HepG2 (cell line): ENCODE data around the gene CAT. TPM values are rescaled to one million over a fixed set of nuclear protein-coding genes. Genes with fewer than 3 reads are reported as not detected.

Experiments used
- ATAD3A ChIP-seq: sonication (generic); formaldehyde crosslinking; IDR thresholded peaks from 2 replicates; pipeline ENCODE4 v1.4.0; 2020; ENCODE audit warnings: missing genetic modification reagents
- KDM1A ChIP-seq: IDR thresholded peaks from 2 replicates; pipeline ENCODE4 v1.6.1; 2016; ENCODE audit warnings: missing compliant biosample characterization
- KDM5A ChIP-seq: fragments of 200-600 bp; sonication (generic); IDR thresholded peaks from 2 replicates; pipeline ENCODE4 v1.7.0; 2018; ENCODE audit warnings: antibody characterized with exemption, mild to moderate bottlenecking, low read length, borderline replicate concordance
- KLF12 ChIP-seq: sonication (generic); formaldehyde crosslinking; IDR thresholded peaks from 2 replicates; pipeline ENCODE4 v1.4.0; 2020; ENCODE audit warnings: missing genetic modification reagents, borderline replicate concordance
- MBNL3 ChIP-seq: fragments of 250-450 bp; sonication (Bioruptor Pico); conservative IDR thresholded peaks from 2 replicates; pipeline ENCODE4 v1.8.0; 2022; ENCODE audit warnings: mild to moderate bottlenecking, inconsistent platforms
- NFKBIZ ChIP-seq: IDR thresholded peaks from 2 replicates; pipeline ENCODE4 v1.6.1; 2018; ENCODE audit warnings: missing genetic modification reagents, missing compliant biosample characterization
- NFRKB ChIP-seq: fragments of 450-650 bp; IDR thresholded peaks from 2 replicates; pipeline ENCODE4 v1.6.1; 2017
- NR1H2 ChIP-seq: sonication (generic); formaldehyde crosslinking; IDR thresholded peaks from 2 replicates; pipeline ENCODE4 v1.8.1; 2022; ENCODE audit warnings: low read depth, missing genetic modification reagents, borderline replicate concordance
- SNRNP70 ChIP-seq: fragments of 200-400 bp; formaldehyde crosslinking; IDR thresholded peaks from 2 replicates; pipeline ENCODE4 v1.6.1; 2017; ENCODE audit warnings: mild to moderate bottlenecking, low read depth, low read length, moderate library complexity
- TAF1 ChIP-seq: sonication (generic); formaldehyde crosslinking; IDR thresholded peaks from 2 replicates; pipeline ENCODE4 v1.4.0; 2020; ENCODE audit warnings: missing genetic modification reagents
- ZNF18 ChIP-seq: sonication (generic); formaldehyde crosslinking; IDR thresholded peaks from 2 replicates; pipeline ENCODE4 v1.8.0; 2022; ENCODE audit warnings: mild to moderate bottlenecking, missing genetic modification reagents; ENCODE audit not compliant: insufficient replicate concordance
- ZNF333 ChIP-seq: sonication (generic); formaldehyde crosslinking; IDR thresholded peaks from 2 replicates; pipeline ENCODE4 v1.4.0; 2020; ENCODE audit warnings: mild to moderate bottlenecking, missing genetic modification reagents, borderline replicate concordance
- ZNF646 ChIP-seq: sonication (generic); formaldehyde crosslinking; IDR thresholded peaks from 2 replicates; pipeline ENCODE4 v1.9.0; 2021; ENCODE audit warnings: mild to moderate bottlenecking, missing genetic modification reagents
- ZNF703 ChIP-seq: sonication (generic); formaldehyde crosslinking; IDR thresholded peaks from 2 replicates; pipeline ENCODE4 v1.5.1; 2020; ENCODE audit warnings: missing genetic modification reagents, mild to moderate bottlenecking, moderate library complexity, borderline replicate concordance
- ZNF878 ChIP-seq: sonication (generic); formaldehyde crosslinking; IDR thresholded peaks from 2 replicates; pipeline ENCODE4 v1.8.1; 2023; ENCODE audit warnings: mild to moderate bottlenecking, missing genetic modification reagents, moderate library complexity
- ZSCAN5A ChIP-seq: sonication (generic); formaldehyde crosslinking; IDR thresholded peaks from 2 replicates; pipeline ENCODE4 v1.8.0; 2022; ENCODE audit warnings: mild to moderate bottlenecking, missing genetic modification reagents, borderline replicate concordance
- ZUFSP ChIP-seq: sonication (generic); formaldehyde crosslinking; IDR thresholded peaks from 2 replicates; pipeline ENCODE4 v1.9.0; 2021; ENCODE audit warnings: missing genetic modification reagents, mild to moderate bottlenecking, borderline replicate concordance
- polyA plus RNA-seq, 8 experiments: library from polyadenylated mRNA; depleted of rRNA in 3 of 8; stranded (reverse) in 7 of 8; unstranded in 1 of 8; fragments of >200 nt; fragmentation: Illumina TruSeq in 4 of 8; extraction: Trizol in 4 of 8; gene quantifications; 2 replicates each; pipeline versions ENCODE4 v1.2.1 to v1.2.3, GENCODE V29; 2011 to 2016; ENCODE audit warnings: low read depth in 4 of 8, missing spikeins in 1 of 8, mixed read lengths in 1 of 8; ENCODE audit not compliant: insufficient read depth in 1 of 8
- total RNA-seq, 5 experiments: library from RNA; depleted of rRNA; stranded (reverse); fragments of >200 nt; fragmentation: Illumina TruSeq; extraction: Trizol; gene quantifications; 2 replicates each; pipeline ENCODE4 v1.2.3, GENCODE V29; 2016; ENCODE audit warnings: low read depth in 1 of 5

CAT gene
- total and polyA plus RNA-seq, 2 of the 13 experiments (the other 11 are each of a cell fraction or from before 2014, with no cell fraction given): 107 to 136 TPM

- TF ChIP-seq KLF12 (CRISPR knock-in tag): peak; percentile 47; the same call in 1 of the 2 replicates
- no peak for TF ChIP-seq NR1H2 (CRISPR knock-in tag)
- 0 out of 2 replicates have a peak, but pooled peaks have one; percentile 76 for TF ChIP-seq NFKBIZ (CRISPR knock-in tag)
- TF ChIP-seq KDM1A (CRISPR knock-in tag): no peak
- no peak for TF ChIP-seq ZNF646 (CRISPR knock-in tag)
- TF ChIP-seq ZNF18 (CRISPR knock-in tag): no peak
- no peak for TF ChIP-seq ZNF703 (CRISPR knock-in tag)
- no peak for TF ChIP-seq MBNL3 (CRISPR knock-in tag)
- no peak for TF ChIP-seq NFRKB
- no peak for TF ChIP-seq ZSCAN5A (CRISPR knock-in tag)
- TF ChIP-seq ZNF333 (CRISPR knock-in tag): 0 out of 2 replicates have a peak, but pooled peaks have one; percentile 49
- no peak for TF ChIP-seq ATAD3A
- TF ChIP-seq ZNF878 (CRISPR knock-in tag): no peak
- TF ChIP-seq SNRNP70: no peak
- TF ChIP-seq KDM5A: peak; percentile 63; the same call in 1 of the 2 replicates
- TF ChIP-seq TAF1 (CRISPR knock-in tag): peak; percentile 87
- TF ChIP-seq ZUFSP (CRISPR knock-in tag): no peak
These were observed at the start of gene CAT (continued) for GRCh38 chr11:34438529-34439507.
